Lung (tissue), 12 donors: ENCODE data around the gene SIX2. TPM values are rescaled to one million over a fixed set of nuclear protein-coding genes. Genes with fewer than 3 reads are reported as not detected.

Experiments
- ATAC-seq: fragments of 200-7000 bp; cut with Tn5 transposase; one replicate; pipeline ENCODE4 v1.9.1; 2020; ENCODE audit warnings: moderate number of reproducible peaks; ENCODE audit not compliant: insufficient read depth, low FRiP score
- DNase-seq, 3 donors: peaks; one replicate each; pipeline ENCODE4 v3.0.0-alpha.2; 2013 to 2017
- H3K27ac ChIP-seq, 2 donors: one replicate each; pipeline ENCODE4 v1.5.1; 2013; ENCODE audit warnings: mild to moderate bottlenecking in 2 of 2, moderate library complexity in 2 of 2, control low read depth in 1 of 2, inconsistent platforms in 1 of 2, low read depth in 1 of 2, low read length in 1 of 2
- H3K27me3 ChIP-seq, 3 donors: one replicate each; pipeline ENCODE4 v1.5.1; 2013; ENCODE audit warnings: low read length in 2 of 3; ENCODE audit not compliant: control insufficient read depth in 3 of 3, insufficient read depth in 3 of 3
- H3K36me3 ChIP-seq, 4 donors: one replicate each; pipeline ENCODE4 v1.5.1; 2013; ENCODE audit warnings: low read length in 4 of 4, mild to moderate bottlenecking in 1 of 4, moderate library complexity in 1 of 4; ENCODE audit not compliant: control insufficient read depth in 4 of 4, insufficient read depth in 4 of 4
- H3K4me1 ChIP-seq, 5 donors: one replicate each; pipeline ENCODE4 v1.5.1; 2013; ENCODE audit warnings: low read length in 5 of 5, mild to moderate bottlenecking in 2 of 5, moderate library complexity in 1 of 5; ENCODE audit not compliant: control insufficient read depth in 5 of 5, insufficient read depth in 5 of 5
- H3K4me3 ChIP-seq: one replicate; pipeline ENCODE4 v1.5.1; 2013; ENCODE audit warnings: mild to moderate bottlenecking, control low read depth, moderate library complexity
- H3K9ac ChIP-seq, 2 donors: one replicate each; pipeline ENCODE4 v1.5.1; 2013; ENCODE audit warnings: low read length in 2 of 2, control low read depth in 1 of 2; ENCODE audit not compliant: insufficient read depth in 1 of 2
- H3K9me3 ChIP-seq, 4 donors: one replicate each; pipeline ENCODE4 v1.5.1; 2013; ENCODE audit warnings: low read length in 3 of 4, mild to moderate bottlenecking in 1 of 4, moderate library complexity in 1 of 4; ENCODE audit not compliant: control insufficient read depth in 4 of 4, insufficient read depth in 3 of 4
- CTCF ChIP-seq: IDR thresholded peaks from 2 replicates; pipeline ENCODE4 v1.5.1; 2012; ENCODE audit warnings: mild to moderate bottlenecking; ENCODE audit errors: control extremely low read depth, extremely low read depth
- WGBS, 2 donors: extraction: QIAGEN DNeasy Blood & Tissue Kit; methylation state at CpG; one replicate each; pipeline ENCODE4 v1.1.7; 2013; 5-methylcytosine and 5-hydroxymethylcytosine counted together
- polyA plus RNA-seq, 2 donors: library from polyadenylated mRNA; stranded (reverse); fragments of 200-250 nt; gene quantifications; one replicate each; pipeline ENCODE4 v1.2.1, GENCODE V29; 2013
- total RNA-seq, 2 donors: library from RNA; depleted of rRNA in 1 of 2; stranded (reverse); fragments of >200 nt in 1 of 2; gene quantifications; one replicate each; pipeline ENCODE4 v1.2.1, GENCODE V29; 2014 to 2021
- donor health status: control.
- donor health status: control.
- donor health status: Bipolar disorder and iron deficiency.
- donor health status: healthy.
- donor health status: DM: yes; HTN: yes; CAD: no.

The SIX2 gene
- total and polyA plus RNA-seq, 4 donors, result 0.34 to 0.83 (median 0.44) TPM

GRCh38 chr2:44969936-44970335 is 39.3 kb downstream of the SIX2 start:
- H3K36me3 ChIP-seq, result no peaks in the 10 kb centered on the region
- no peak overlapping the region for H3K9ac ChIP-seq
- no peak overlapping the region for H3K27ac ChIP-seq
- ATAC-seq, result no peak
- DNase-seq, result no peak
- TF ChIP-seq CTCF, result no peak
- peaks cover 3 to 18% (median 11%) of the 10 kb centered on the region in 3 donors for H3K27me3 ChIP-seq
- no peaks in the 10 kb centered on the region for H3K4me1 ChIP-seq
- WGBS, 2 donors, result 83 to 87% methylated on average over 4 of the region's 4 CpGs
- no peaks in the 10 kb centered on the region for H3K9me3 ChIP-seq
- no peak overlapping the region for H3K4me3 ChIP-seq

- H3K9ac ChIP-seq, result no peak overlapping the region
- H3K9me3 ChIP-seq, result no peaks in the 10 kb centered on the region
- H3K27ac ChIP-seq, result no peak overlapping the region
- peaks cover 3 to 18% (median 11%) of the 10 kb centered on the region in 3 donors for H3K27me3 ChIP-seq
- TF ChIP-seq CTCF, result no peak
- no peaks in the 10 kb centered on the region for H3K4me1 ChIP-seq
- no peaks in the 10 kb centered on the region for H3K36me3 ChIP-seq
- no peak overlapping the region for H3K4me3 ChIP-seq
- 89 to 97% methylated on average over 5 of the region's 5 CpGs for WGBS, 2 donors
- ATAC-seq, result no peak
- no peak for DNase-seq
Observed at GRCh38 chr2:44967727-44968432, 41.4 kb downstream of the SIX2 start.

GRCh38 chr2:44967056-44967455 is 42.2 kb downstream of the SIX2 start:
- Histone ChIP-seq H3K4me1 (no peaks in the 10 kb centered on the region), H3K4me3 (no peak overlapping the region), H3K9ac (no peak overlapping the region), H3K27me3 (peaks cover 3 to 18% (median 11%) of the 10 kb centered on the region in 3 donors), H3K27ac (no peak overlapping the region), H3K9me3 (no peaks in the 10 kb centered on the region), H3K36me3 (no peaks in the 10 kb centered on the region)
- DNase-seq (no peak), ATAC-seq (no peak)
- TF ChIP-seq CTCF, result no peak
- 68 to 83% methylated on average over 6 of the region's 6 CpGs for WGBS, 2 donors

GRCh38 chr2:44965684-44966083 is 43.6 kb downstream of the SIX2 start:
- peaks cover 3 to 28% (median 6%) of the 10 kb centered on the region in 3 donors for H3K27me3 ChIP-seq
- DNase-seq, result no peak

More at GRCh38 chr2:44965684-44966083, 43.6 kb downstream of the SIX2 start:
- H3K9me3 ChIP-seq, result no peaks in the 10 kb centered on the region
- no peak for ATAC-seq
- H3K4me1 ChIP-seq, result no peaks in the 10 kb centered on the region
- H3K4me3 ChIP-seq, result no peak overlapping the region
- no peak for TF ChIP-seq CTCF
- no peaks in the 10 kb centered on the region for H3K36me3 ChIP-seq
- 91 to 96% methylated on average over 2 of the region's 2 CpGs for WGBS, 2 donors
- no peak overlapping the region for H3K27ac ChIP-seq
- no peak overlapping the region for H3K9ac ChIP-seq
